GM12878 (cell line): ENCODE data around the gene PHGDH. TPM values are rescaled to one million over a fixed set of nuclear protein-coding genes. Genes with fewer than 3 reads are reported as not detected.

ENCODE experiments used
- ATAC-seq: fragments of 200-7000 bp; cut with Tn5 transposase; 3 replicates; pipeline ENCODE4 v1.9.1; 2020; ENCODE audit warnings: mild to moderate bottlenecking, moderate library complexity
- BruUV-seq: library from RNA; stranded (reverse); fragments of 400-500 nt; replicated peaks from 2 replicates; lab custom pipeline; 2021; lab: Mats Ljungman, UMichigan
- CTCF ChIA-PET: fragments of 300-600 bp; sonication (Branson Sonifier 250); formaldehyde crosslinking; extraction: SDS; loops from one replicate; lab custom pipeline; 2021; ENCODE audit warnings: inconsistent platforms; lab: Yijun Ruan, JAX
- POLR2A ChIA-PET: fragments of 350-600 bp; formaldehyde crosslinking; extraction: SDS; loops from one replicate; lab custom pipeline; 2021; ENCODE audit warnings: inconsistent platforms; lab: Charles Lee
- RAD21 ChIA-PET: fragments of 300-600 bp; sonication (Branson Sonifier 250); formaldehyde crosslinking; loops from one replicate; lab custom pipeline; 2023; ENCODE audit warnings: antibody characterized with exemption; ENCODE audit not compliant: unreplicated experiment; lab: Charles Lee
- SMC1A ChIA-PET: fragments of 300-600 bp; sonication (Branson Sonifier 250); formaldehyde crosslinking; loops from one replicate; lab custom pipeline; 2023; ENCODE audit not compliant: unreplicated experiment, uncharacterized antibody; lab: Charles Lee
- DNase-seq: peaks from one replicate; pipeline ENCODE4 v3.0.0-alpha.2; 2011; ENCODE audit warnings: low read depth, low spot score
- FAIRE-seq: peaks from 3 replicates; lab custom pipeline; 2011; peaks lifted over from hg19 to GRCh38; lab: Jason Lieb, UNC
- H2AFZ ChIP-seq: 2 replicates; pipeline ENCODE4 v1.6.0; 2011; ENCODE audit warnings: low read depth, low read length, control low read depth; ENCODE audit not compliant: control insufficient read depth
- H3K27ac ChIP-seq: 2 replicates; pipeline ENCODE4 v1.5.1; 2011; ENCODE audit warnings: control low read depth; ENCODE audit not compliant: control insufficient read depth, insufficient read depth
- H3K27me3 ChIP-seq, 2 experiments: replicated peaks in 1 of 2; 2 replicates each; pipeline versions ENCODE4 v1.6.0 to v1.6.1; 2011; ENCODE audit warnings: low read length in 1 of 2; ENCODE audit not compliant: control insufficient read depth in 2 of 2, insufficient read depth in 2 of 2
- H3K36me3 ChIP-seq, 2 experiments: 2 replicates each; pipeline ENCODE4 v1.5.1; 2011; ENCODE audit warnings: low read length in 1 of 2; ENCODE audit not compliant: control insufficient read depth in 2 of 2, insufficient read depth in 2 of 2
- H3K4me1 ChIP-seq: 2 replicates; pipeline ENCODE4 v1.6.1; 2011; ENCODE audit warnings: mild to moderate bottlenecking, low read length, moderate library complexity, mixed read lengths; ENCODE audit not compliant: control insufficient read depth, insufficient read depth
- H3K4me2 ChIP-seq: 2 replicates; pipeline ENCODE4 v1.6.0; 2011; ENCODE audit warnings: control low read depth; ENCODE audit not compliant: control insufficient read depth, insufficient read depth
- H3K4me3 ChIP-seq: fragments of 200-600 bp; sonication (generic); 2 replicates; pipeline ENCODE4 v1.5.1; 2016
- H3K79me2 ChIP-seq: 2 replicates; pipeline ENCODE4 v1.6.0; 2011; ENCODE audit warnings: low read length; ENCODE audit not compliant: control insufficient read depth, insufficient read depth
- H3K9ac ChIP-seq: 2 replicates; pipeline ENCODE4 v1.8.0; 2011; ENCODE audit warnings: low read length, control low read depth, mixed read lengths; ENCODE audit not compliant: control insufficient read depth, insufficient read depth
- H3K9me3 ChIP-seq: replicated peaks from 3 replicates; pipeline ENCODE4 v1.5.1; 2011; ENCODE audit warnings: mild to moderate bottlenecking, low read length; ENCODE audit not compliant: control insufficient read depth, insufficient read depth
- H4K20me1 ChIP-seq: 2 replicates; pipeline ENCODE4 v1.6.0; 2011; ENCODE audit not compliant: control insufficient read depth, insufficient read depth
- ASH2L ChIP-seq: fragments of 300-600, 200-600 bp; sonication (generic); IDR thresholded peaks from 2 replicates; pipeline ENCODE4 v1.6.1; 2017; ENCODE audit warnings: low read depth, mild to moderate bottlenecking, borderline replicate concordance
- FOXM1 ChIP-seq: IDR thresholded peaks from 2 replicates; pipeline ENCODE4 v1.6.1; 2012; ENCODE audit warnings: low read depth, mild to moderate bottlenecking, inconsistent platforms, low read length, moderate library complexity
- HCFC1 ChIP-seq: fragments of 150-350 bp; IDR thresholded peaks from 2 replicates; pipeline ENCODE4 v1.6.1; 2014; ENCODE audit warnings: low read length
- KLF5 ChIP-seq: fragments of 450-650 bp; IDR thresholded peaks from 2 replicates; pipeline ENCODE4 v1.6.1; 2014; ENCODE audit warnings: mild to moderate bottlenecking; ENCODE audit not compliant: partially characterized antibody
- MTA3 ChIP-seq: IDR thresholded peaks from 2 replicates; pipeline ENCODE4 v1.6.1; 2012; ENCODE audit warnings: low read length, inconsistent platforms, borderline replicate concordance
- PAX5 ChIP-seq: IDR thresholded peaks from 2 replicates; pipeline ENCODE4 v1.6.1; 2011; ENCODE audit warnings: low read depth, low read length, borderline replicate concordance
- RFX5 ChIP-seq: IDR thresholded peaks from 2 replicates; pipeline ENCODE4 v1.6.1; 2011; ENCODE audit warnings: low read depth, low read length, improper control_type of control experiment
- SIX5 ChIP-seq: IDR thresholded peaks from 2 replicates; pipeline ENCODE4 v1.6.1; 2011; ENCODE audit warnings: mild to moderate bottlenecking, low read depth, low read length, moderate library complexity; ENCODE audit not compliant: severe bottlenecking
- SRF ChIP-seq, 2 experiments: IDR thresholded peaks; 2 replicates each; pipeline ENCODE4 v1.6.1; 2011; ENCODE audit warnings: low read depth in 2 of 2, low read length in 2 of 2, mild to moderate bottlenecking in 1 of 2, moderate library complexity in 1 of 2
- STAT1 ChIP-seq: fragments of 450-650 bp; conservative IDR thresholded peaks from 2 replicates; pipeline ENCODE4 v1.6.1; 2014; ENCODE audit warnings: antibody characterized with exemption, mild to moderate bottlenecking
- SUZ12 ChIP-seq: fragments of 200-600 bp; sonication (generic); IDR thresholded peaks from one replicate; pipeline ENCODE4 v1.6.1; 2018; ENCODE audit warnings: antibody characterized with exemption, mild to moderate bottlenecking; ENCODE audit not compliant: unreplicated experiment
- TCF7 ChIP-seq: IDR thresholded peaks from 2 replicates; pipeline ENCODE4 v1.6.1; 2014; ENCODE audit warnings: antibody characterized with exemption, borderline replicate concordance
- WGBS: methylation state at CpG from one replicate; pipeline ENCODE4 v1.1.6; 2016; ENCODE audit warnings: low lambda C conversion rate; ENCODE audit not compliant: insufficient replicate concordance, insufficient coverage; ENCODE audit errors: missing lambda C conversion rate; 5-methylcytosine and 5-hydroxymethylcytosine counted together
- in situ Hi-C: fragments of 300-500 bp; cut with MboI; formaldehyde crosslinking; loops from 9 replicates; pipeline ENCODE4 v1.14.3; 2018; ENCODE audit warnings: mixed read lengths
- intact Hi-C: fragments of 100-400 bp; cut with micrococcal nuclease; formaldehyde crosslinking; loops from one replicate; pipeline ENCODE4 v1.14.2; 2022; ENCODE audit not compliant: unreplicated experiment
- polyA plus RNA-seq, 11 experiments: library from polyadenylated mRNA; depleted of rRNA in 4 of 11; unstranded in 6 of 11; stranded (reverse) in 5 of 11; fragments of >200 nt; fragmentation: Nextera tagmentation in 4 of 11; fragmentation: Illumina TruSeq in 1 of 11; extraction: Ambion mirVana in 4 of 11; extraction: Trizol in 1 of 11; gene quantifications; 1 replicate in 1 of 11; 2 replicates in 10 of 11; pipeline versions ENCODE4 v1.2.1 to v1.2.3, GENCODE V29; 2011 to 2016; ENCODE audit warnings: inconsistent platforms in 2 of 11, missing spikeins in 2 of 11, low read depth in 1 of 11
- total RNA-seq, 4 experiments: library from RNA; depleted of rRNA in 3 of 4; stranded (reverse); fragments of >200 nt in 3 of 4; fragmentation: Illumina TruSeq in 1 of 4; extraction: Trizol in 1 of 4; gene quantifications; 2 replicates each; pipeline versions ENCODE4 v1.2.1 to v1.2.3, GENCODE V29; 2013 to 2021

The PHGDH gene
- total and polyA plus RNA-seq, 10 of the 15 experiments (the other 5 are each of a cell fraction or from before 2014, with no cell fraction given): 3.9 to 47.8 (median 25.9) TPM

- Histone ChIP-seq H3K36me3 (no peaks in the 10 kb centered on the region), H3K9me3 (no peaks in the 10 kb centered on the region), H3K4me1 (no peaks in the 10 kb centered on the region), H2AFZ (no peak overlapping the region), H3K4me2 (no peak overlapping the region), H3K79me2 (no peaks in the 10 kb centered on the region), H3K4me3 (no peak overlapping the region), H3K27me3 (no peaks in the 10 kb centered on the region; a peak in 1 of 4 replicates), H3K27ac (no peak overlapping the region), H3K9ac (no peak overlapping the region), H4K20me1 (0 out of 2 replicates have a peak, but pooled peaks cover 2% of the 10 kb centered on the region)
- ChIA-PET SMC1A (interaction anchor here (1.3 kb wide), 1 partner anchor 9 kb away, joined by 4 read pairs; no protein-coding TSS in a partner anchor), RAD21 (no interaction called here), POLR2A (no interaction called here), CTCF (interaction anchor here (0.6 kb wide), 1 partner anchor 35 kb away, joined by 3 read pairs; no protein-coding TSS in a partner anchor)
- TF ChIP-seq STAT1: no peak
- no peak for TF ChIP-seq PAX5
- no peak for TF ChIP-seq SRF (IDR thresholded peaks at IDR 0.05; ENCODE audit: low read depth in 2 of 2, low read length in 2 of 2)
- TF ChIP-seq MTA3: no peak
- TF ChIP-seq TCF7: no peak
- TF ChIP-seq SIX5: no peak
- no peak for TF ChIP-seq RFX5
- TF ChIP-seq KLF5: no peak
- no peak for TF ChIP-seq HCFC1
- no peak for TF ChIP-seq ASH2L
- TF ChIP-seq SUZ12: no peak
- TF ChIP-seq FOXM1: no peak
- ATAC-seq (no peak), DNase-seq (no peak), FAIRE-seq (no peak)
- intact Hi-C loops: no loop called here
- 64% methylated on average over 12 of the region's 13 CpGs for WGBS
- BruUV-seq: no TSS peak
- in situ Hi-C loops: no loop called here
Measured at GRCh38 chr1:119778886-119779560, 67.3 kb downstream of the PHGDH start.
